HepG2 (cell line): ENCODE measurements around the gene FAM149A. TPM values are rescaled to one million over a fixed set of nuclear protein-coding genes. Genes with fewer than 3 reads are reported as not detected.

Experiments used
- ATAC-seq: fragments of 200-7000 bp; cut with Tn5 transposase; 3 replicates; pipeline ENCODE4 v1.9.1; 2020; ENCODE audit warnings: mild to moderate bottlenecking, moderate library complexity
- BruUV-seq: library from RNA; stranded (reverse); fragments of 400-500 nt; replicated peaks from 2 replicates; lab custom pipeline; 2021; lab: Mats Ljungman, UMichigan
- CTCF ChIA-PET: fragments of 300-600 bp; formaldehyde crosslinking; extraction: SDS; loops from one replicate; lab custom pipeline; 2021; ENCODE audit warnings: low total read pairs, inconsistent platforms, low intra/inter-chr PET ratio; lab: Yijun Ruan, JAX
- POLR2A ChIA-PET: fragments of 350-600 bp; sonication (Branson Sonifier 250); formaldehyde crosslinking; loops from one replicate; lab custom pipeline; 2020; ENCODE audit warnings: antibody characterized with exemption, inconsistent platforms; lab: Yijun Ruan, JAX
- DNase-seq: peaks from one replicate; pipeline ENCODE4 v3.0.0-alpha.2; 2015; ENCODE audit warnings: low spot score
- FAIRE-seq: peaks from 3 replicates; lab custom pipeline; 2011; peaks lifted over from hg19 to GRCh38; lab: Jason Lieb, UNC
- H2AFZ ChIP-seq: one replicate; pipeline ENCODE4 v1.6.1; 2011; ENCODE audit warnings: low read length, inconsistent platforms
- H3K27ac ChIP-seq: fragments of 300-600 bp; 3 replicates; pipeline ENCODE4 v1.8.0; 2011; ENCODE audit warnings: mixed run types, mild to moderate bottlenecking, mixed read lengths, low read length, inconsistent platforms; ENCODE audit not compliant: insufficient read depth; ENCODE audit errors: extremely low read length
- H3K27me3 ChIP-seq, 2 experiments: fragments of 200-600 bp in 1 of 2; 2 replicates in 1 of 2; 3 replicates in 1 of 2; pipeline versions ENCODE4 v1.6.0 to v1.8.0; 2011; ENCODE audit warnings: low read length in 2 of 2, mild to moderate bottlenecking in 2 of 2, moderate library complexity in 2 of 2, inconsistent platforms in 1 of 2; ENCODE audit not compliant: insufficient read depth in 2 of 2, control insufficient read depth in 1 of 2
- H3K36me3 ChIP-seq, 2 experiments: fragments of 200-600 bp in 1 of 2; replicated peaks in 1 of 2; 2 replicates in 1 of 2; 3 replicates in 1 of 2; pipeline versions ENCODE4 v1.5.1 to v1.8.0; 2011; ENCODE audit warnings: low read length in 2 of 2, inconsistent platforms in 1 of 2; ENCODE audit not compliant: insufficient read depth in 2 of 2, control insufficient read depth in 1 of 2
- H3K4me1 ChIP-seq: 2 replicates; pipeline ENCODE4 v1.5.1; 2012; ENCODE audit warnings: low read length, inconsistent platforms; ENCODE audit not compliant: insufficient read depth
- H3K4me2 ChIP-seq: 2 replicates; pipeline ENCODE4 v1.6.0; 2011; ENCODE audit warnings: low read depth, low read length, inconsistent platforms
- H3K4me3 ChIP-seq, 3 experiments: fragments of 200-600 bp in 1 of 3; sonication (generic), shearing (Covaris generic) in 1 of 3; replicated peaks in 1 of 3; 2 replicates each; pipeline ENCODE4 v1.5.1; 2011 to 2016; ENCODE audit warnings: low read length in 3 of 3, inconsistent platforms in 2 of 3, low read depth in 2 of 3, mild to moderate bottlenecking in 2 of 3, control low read depth in 1 of 3, mixed read lengths in 1 of 3; ENCODE audit not compliant: insufficient read depth in 1 of 3
- H3K79me2 ChIP-seq: one replicate; pipeline ENCODE4 v1.6.1; 2011; ENCODE audit warnings: low read length, inconsistent platforms; ENCODE audit not compliant: insufficient read depth
- H3K9ac ChIP-seq: 2 replicates; pipeline ENCODE4 v1.6.0; 2011; ENCODE audit warnings: mild to moderate bottlenecking, low read depth, low read length, inconsistent platforms; ENCODE audit not compliant: insufficient read depth
- H3K9me3 ChIP-seq: 2 replicates; pipeline ENCODE4 v1.5.1; 2012; ENCODE audit warnings: mild to moderate bottlenecking, low read length
- H4K20me1 ChIP-seq: 2 replicates; pipeline ENCODE4 v1.6.0; 2011; ENCODE audit warnings: inconsistent platforms, mild to moderate bottlenecking, low read length, moderate library complexity; ENCODE audit not compliant: insufficient read depth
- ARNTL ChIP-seq: sonication (generic); formaldehyde crosslinking; IDR thresholded peaks from 2 replicates; pipeline ENCODE4 v1.4.0; 2020; ENCODE audit warnings: mild to moderate bottlenecking, missing genetic modification reagents
- HOXA5 ChIP-seq: sonication (generic); formaldehyde crosslinking; IDR thresholded peaks from 2 replicates; pipeline ENCODE4 v1.4.0; 2020; ENCODE audit warnings: missing genetic modification reagents
- IKZF5 ChIP-seq: IDR thresholded peaks from 2 replicates; pipeline ENCODE4 v1.6.1; 2018; ENCODE audit warnings: missing genetic modification reagents, mild to moderate bottlenecking, missing compliant biosample characterization
- ISL2 ChIP-seq: sonication (generic); formaldehyde crosslinking; IDR thresholded peaks from 2 replicates; pipeline ENCODE4 v1.5.0; 2020; ENCODE audit warnings: missing genetic modification reagents
- POGZ ChIP-seq: sonication (generic); formaldehyde crosslinking; IDR thresholded peaks from 2 replicates; pipeline ENCODE4 v1.4.0; 2020; ENCODE audit warnings: mild to moderate bottlenecking, missing genetic modification reagents
- SIN3B ChIP-seq: fragments of 150-350 bp; IDR thresholded peaks from 2 replicates; pipeline ENCODE4 v1.6.1; 2014; ENCODE audit warnings: low read length
- SPEN ChIP-seq: sonication (generic); formaldehyde crosslinking; IDR thresholded peaks from 2 replicates; pipeline ENCODE4 v1.5.1; 2020; ENCODE audit warnings: low read depth, mild to moderate bottlenecking, missing genetic modification reagents
- TAF15 ChIP-seq: fragments of 200-400 bp; formaldehyde crosslinking; IDR thresholded peaks from one replicate; pipeline ENCODE4 v1.6.1; 2018; ENCODE audit warnings: mild to moderate bottlenecking, low read depth, low read length; ENCODE audit not compliant: poor library complexity, severe bottlenecking
- USF2 ChIP-seq, 2 experiments: sonication (generic) in 1 of 2; formaldehyde crosslinking in 1 of 2; IDR thresholded peaks; 2 replicates each; pipeline versions ENCODE4 v1.5.1 to v1.6.1; 2011 to 2020; ENCODE audit warnings: borderline replicate concordance in 1 of 2, low read depth in 1 of 2, low read length in 1 of 2, mild to moderate bottlenecking in 1 of 2, missing genetic modification reagents in 1 of 2, moderate library complexity in 1 of 2
- ZNF275 ChIP-seq: sonication (generic); formaldehyde crosslinking; IDR thresholded peaks from 2 replicates; pipeline ENCODE4 v1.8.0; 2022; ENCODE audit warnings: missing genetic modification reagents, mild to moderate bottlenecking, inconsistent platforms, borderline replicate concordance
- ZNF615 ChIP-seq: sonication (generic); formaldehyde crosslinking; IDR thresholded peaks from 2 replicates; pipeline ENCODE4 v1.5.0; 2020; ENCODE audit warnings: mild to moderate bottlenecking, missing genetic modification reagents, borderline replicate concordance
- WGBS: methylation state at CpG from one replicate; pipeline ENCODE4 v1.1.6; 2017; ENCODE audit warnings: low lambda C conversion rate; 5-methylcytosine and 5-hydroxymethylcytosine counted together
- in situ Hi-C: cut with HindIII; loops from 2 replicates; pipeline ENCODE4 v1.10.0; 2017; ENCODE audit warnings: low pct_unique_long_range_greater_than_20kb; ENCODE audit not compliant: extremely low pct_ligation_motif_present
- intact Hi-C: fragments of 100-400 bp; cut with micrococcal nuclease; formaldehyde crosslinking; loops from one replicate; pipeline ENCODE4 v1.10.0; 2022; ENCODE audit not compliant: unreplicated experiment
- polyA plus RNA-seq, 8 experiments: library from polyadenylated mRNA; depleted of rRNA in 3 of 8; stranded (reverse) in 7 of 8; unstranded in 1 of 8; fragments of >200 nt; fragmentation: Illumina TruSeq in 4 of 8; extraction: Trizol in 4 of 8; gene quantifications; 2 replicates each; pipeline versions ENCODE4 v1.2.1 to v1.2.3, GENCODE V29; 2011 to 2016; ENCODE audit warnings: low read depth in 4 of 8, missing spikeins in 1 of 8, mixed read lengths in 1 of 8; ENCODE audit not compliant: insufficient read depth in 1 of 8
- total RNA-seq, 5 experiments: library from RNA; depleted of rRNA; stranded (reverse); fragments of >200 nt; fragmentation: Illumina TruSeq; extraction: Trizol; gene quantifications; 2 replicates each; pipeline ENCODE4 v1.2.3, GENCODE V29; 2016; ENCODE audit warnings: low read depth in 1 of 5

The FAM149A gene
- total and polyA plus RNA-seq, 2 of the 13 experiments (the other 11 are each of a cell fraction or from before 2014, with no cell fraction given), result not detected

GRCh38 chr4:186078981-186079638, 25.4 kb upstream of the FAM149A start:
- no peak for FAIRE-seq
- DNase-seq, result no peak

More at GRCh38 chr4:186078981-186079638, 25.4 kb upstream of the FAM149A start:
- TF ChIP-seq ZNF275 (no peak), HOXA5 (CRISPR knock-in tag) (no peak), USF2 (IDR thresholded peaks at IDR 0.05; ENCODE audit: low read depth, low read length) (no peak), USF2 (CRISPR knock-in tag; IDR thresholded peaks at IDR 0.05; ENCODE audit: borderline replicate concordance) (no peak), POGZ (no peak), TAF15 (no peak), ISL2 (CRISPR knock-in tag) (no peak), SIN3B (no peak), ZNF615 (CRISPR knock-in tag) (no peak), IKZF5 (CRISPR knock-in tag) (no peak), ARNTL (no peak), SPEN (CRISPR knock-in tag) (no peak)
- Histone ChIP-seq H3K36me3 (no peaks in the 10 kb centered on the region), H3K4me3 (peak overlapping the region in 2 of 3 experiments; percentile 17 to 61; a peak in 1 of 6 replicates), H3K27ac (no peak overlapping the region), H3K4me2 (peak overlapping the region; percentile 59), H4K20me1 (no peaks in the 10 kb centered on the region), H3K4me1 (peaks cover 12% of the 10 kb centered on the region), H2AFZ (no peak overlapping the region), H3K9me3 (no peaks in the 10 kb centered on the region), H3K79me2 (no peaks in the 10 kb centered on the region), H3K9ac (no peak overlapping the region), H3K27me3 (peaks cover 1 to 20% of the 10 kb centered on the region in 2 experiments; a peak in 4 of 5 replicates)
- intact Hi-C loops (no loop called here), in situ Hi-C loops (no loop called here)
- CTCF ChIA-PET, result no interaction called here
- POLR2A ChIA-PET, result no interaction called here
- WGBS, result 12% methylated on average over 11 of the region's 11 CpGs
- peak; percentile 72 for ATAC-seq
- BruUV-seq, result no TSS peak
